Peyer's patch (tissue), 4 donors: Measurements from ENCODE around the gene SGTA.

Experiments used
- CTCF ChIP-seq, 6 experiments: fragments of 450-650 bp in 4 of 6; fragments of 200-600 bp in 2 of 6; sonication (generic) in 1 of 6; IDR thresholded peaks; one replicate each; pipeline ENCODE4 v1.5.1; 2017 to 2019; ENCODE audit warnings: antibody characterized with exemption in 6 of 6, mild to moderate bottlenecking in 3 of 6, moderate library complexity in 1 of 6
- POLR2A ChIP-seq, 2 donors: fragments of 450-650 bp; IDR thresholded peaks; one replicate each; pipeline ENCODE4 v1.5.1; 2017; ENCODE audit warnings: antibody characterized with exemption in 2 of 2, mild to moderate bottlenecking in 2 of 2, moderate library complexity in 2 of 2

DNA sequence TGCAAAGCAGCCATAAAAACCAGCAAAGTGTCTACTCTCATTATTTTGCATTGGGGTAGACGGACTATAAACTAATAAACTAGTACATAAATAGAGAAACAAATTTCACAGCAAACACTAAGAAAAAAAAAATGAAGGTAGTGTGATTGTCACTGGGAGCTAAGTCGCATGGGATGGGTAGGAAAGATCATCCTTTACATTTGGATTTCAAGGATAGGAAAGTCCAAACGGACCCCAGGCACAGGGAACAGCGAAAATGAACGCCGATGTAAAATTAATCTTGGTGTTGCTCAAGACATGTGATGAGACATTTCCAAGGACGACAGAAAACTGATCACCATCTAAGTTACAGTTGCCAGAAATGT is 690 bp upstream of the SGTA start:
- no peak for TF ChIP-seq POLR2A (IDR thresholded peaks at IDR 0.05)
- TF ChIP-seq CTCF (IDR thresholded peaks at IDR 0.05): no peak
